ENCODE measurements around the gene NFATC2. TPM values are rescaled to one million over a fixed set of nuclear protein-coding genes. Genes with fewer than 3 reads are reported as not detected.

The NFATC2 gene
- total RNA-seq, 5 donors from 2014 or later (not counting 1 experiment from before 2014, with no cell fraction given), result 49.0 to 75.9 (median 67.0) TPM

DNA sequence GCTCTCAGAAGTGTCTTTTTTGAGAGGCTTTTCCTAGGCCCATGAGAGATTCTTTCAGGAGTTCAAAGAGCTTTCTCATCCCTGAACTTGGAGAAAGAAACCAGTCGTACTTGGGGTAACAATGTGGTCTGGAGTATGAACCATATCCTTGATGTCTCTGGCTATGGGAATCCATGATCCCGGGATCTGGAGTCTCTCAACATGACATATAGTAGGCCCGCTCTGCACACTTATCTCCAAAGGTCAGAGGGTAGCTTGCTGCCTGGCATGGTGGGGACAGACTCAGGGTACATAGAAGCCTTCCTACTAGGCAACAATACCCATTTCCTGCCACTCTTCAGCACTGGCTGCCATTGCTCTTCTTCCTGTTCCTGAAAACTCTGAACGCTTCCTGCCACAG lies 42.2 kb upstream of the NFATC2 start:
- no peak overlapping the region for H3K4me3 ChIP-seq (ENCODE audit: control insufficient read depth in 1 of 2, extremely low read depth in 1 of 2, low read length in 1 of 2)
- H3K27ac Mint-ChIP-seq, result no peak overlapping the region
- no peak overlapping the region for H3K27ac ChIP-seq (ENCODE audit: low read length)
- WGBS (ENCODE audit: insufficient coverage), result 82% methylated on average over 3 of the region's 4 CpGs
- no peak for ATAC-seq (replicated peaks in 1 of 4)
- H3K4me1 Mint-ChIP-seq, result peaks cover 6% of the 10 kb centered on the region in 3 donors
- no peak for DNase-seq
- H3K36me3 ChIP-seq (ENCODE audit: control insufficient read depth in 2 of 2, extremely low read depth in 1 of 2, insufficient read depth in 1 of 2, low read length in 1 of 2), result no peaks in the 10 kb centered on the region
- no peak overlapping the region for H3K4me3 Mint-ChIP-seq
- H3K27me3 Mint-ChIP-seq, result no peaks in the 10 kb centered on the region
- no peaks in the 10 kb centered on the region for H3K9me3 ChIP-seq
- CTCF ChIA-PET, result no interaction called here
- no peaks in the 10 kb centered on the region for H3K9me3 Mint-ChIP-seq
- POLR2A ChIA-PET, result no interaction called here
- H3K36me3 Mint-ChIP-seq, result no peaks in the 10 kb centered on the region
- no peaks in the 10 kb centered on the region for H3K27me3 ChIP-seq (replicated peaks in 1 of 2; ENCODE audit: control insufficient read depth in 2 of 2, extremely low read depth in 1 of 2, insufficient read depth in 2 of 2, low read length in 1 of 2)
- H3K4me1 ChIP-seq (ENCODE audit: control insufficient read depth in 1 of 2, extremely low read depth in 1 of 2, insufficient read depth in 2 of 2, low read length in 2 of 2), result peaks cover 0 to 5% of the 10 kb centered on the region in 2 experiments

DNA sequence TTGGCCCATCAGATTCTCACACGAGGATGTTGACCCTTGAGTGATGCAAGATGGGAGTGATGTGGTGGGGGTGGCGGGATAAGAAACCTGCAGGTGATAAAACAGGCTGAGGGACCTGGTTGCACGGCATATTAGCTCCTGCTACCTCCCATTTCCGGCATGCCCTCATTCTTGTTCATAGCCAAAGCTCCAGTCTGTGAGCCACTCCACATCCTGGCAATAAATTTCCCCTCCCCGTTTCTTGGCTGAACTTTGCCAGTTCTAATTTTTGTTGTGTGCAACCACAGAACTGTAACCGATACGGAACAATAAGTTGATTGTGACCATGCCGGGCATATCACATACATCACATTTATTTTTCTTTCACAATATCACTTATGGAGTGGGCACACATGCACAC lies 41.6 kb upstream of the NFATC2 start:
- ATAC-seq (replicated peaks in 1 of 4), result no peak
- Histone ChIP-seq H3K36me3 (ENCODE audit: control insufficient read depth in 2 of 2, extremely low read depth in 1 of 2, insufficient read depth in 1 of 2, low read length in 1 of 2) (no peaks in the 10 kb centered on the region), H3K4me1 (ENCODE audit: control insufficient read depth in 1 of 2, extremely low read depth in 1 of 2, insufficient read depth in 2 of 2, low read length in 2 of 2) (peaks cover 0 to 5% of the 10 kb centered on the region in 2 experiments), H3K4me3 (ENCODE audit: control insufficient read depth in 1 of 2, extremely low read depth in 1 of 2, low read length in 1 of 2) (no peak overlapping the region), H3K9me3 (no peaks in the 10 kb centered on the region), H3K27ac (ENCODE audit: low read length) (no peak overlapping the region), H3K27me3 (replicated peaks in 1 of 2; ENCODE audit: control insufficient read depth in 2 of 2, extremely low read depth in 1 of 2, insufficient read depth in 2 of 2, low read length in 1 of 2) (no peaks in the 10 kb centered on the region)
- Mint-ChIP-seq H3K4me3 (no peak overlapping the region), H3K36me3 (no peaks in the 10 kb centered on the region), H3K27me3 (no peaks in the 10 kb centered on the region), H3K9me3 (no peaks in the 10 kb centered on the region), H3K4me1 (peaks cover 6% of the 10 kb centered on the region in 3 donors), H3K27ac (no peak overlapping the region)
- CTCF ChIA-PET, result interaction anchor here in 1 of 2 donors (1.1 kb wide), 1 partner anchor 10 kb away, joined by 3 read pairs; no protein-coding TSS in a partner anchor
- 96% methylated on average over 6 of the region's 8 CpGs for whole genome bisulfite sequencing (ENCODE audit: insufficient coverage)
- no peak for DNase-seq
- POLR2A ChIA-PET, result no interaction called here

DNA sequence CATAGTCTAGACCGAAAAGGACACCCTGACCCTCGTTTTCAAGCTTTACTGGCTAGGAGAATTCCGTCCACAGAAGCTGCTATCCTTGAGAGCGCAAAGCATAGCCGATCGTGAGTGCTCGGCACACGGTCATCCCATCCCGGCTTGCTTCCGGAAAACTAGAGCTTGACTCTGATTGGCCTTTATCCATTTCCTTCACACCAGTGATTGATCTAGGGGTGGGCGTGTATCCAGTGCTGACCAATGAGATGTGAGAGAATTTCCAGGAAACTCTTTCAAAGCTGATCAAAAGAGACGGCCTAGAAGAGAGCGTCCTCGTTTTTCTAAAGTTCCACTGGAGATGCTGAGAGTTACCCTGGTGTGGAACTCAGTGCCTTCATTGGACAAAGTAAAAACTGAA lies 41.0 kb upstream of the NFATC2 start:
- WGBS (ENCODE audit: insufficient coverage), result 79% methylated on average over 6 of the region's 14 CpGs
- Mint-ChIP-seq H3K4me1 (peaks cover 6% of the 10 kb centered on the region in 3 donors), H3K27me3 (no peaks in the 10 kb centered on the region), H3K36me3 (no peaks in the 10 kb centered on the region), H3K27ac (no peak overlapping the region), H3K4me3 (no peak overlapping the region), H3K9me3 (no peaks in the 10 kb centered on the region)
- Histone ChIP-seq H3K4me3 (ENCODE audit: control insufficient read depth in 1 of 2, extremely low read depth in 1 of 2, low read length in 1 of 2) (no peak overlapping the region), H3K9me3 (no peaks in the 10 kb centered on the region), H3K4me1 (ENCODE audit: control insufficient read depth in 1 of 2, extremely low read depth in 1 of 2, insufficient read depth in 2 of 2, low read length in 2 of 2) (peaks cover 0 to 5% of the 10 kb centered on the region in 2 experiments), H3K27me3 (replicated peaks in 1 of 2; ENCODE audit: control insufficient read depth in 2 of 2, extremely low read depth in 1 of 2, insufficient read depth in 2 of 2, low read length in 1 of 2) (no peaks in the 10 kb centered on the region), H3K36me3 (ENCODE audit: control insufficient read depth in 2 of 2, extremely low read depth in 1 of 2, insufficient read depth in 1 of 2, low read length in 1 of 2) (no peaks in the 10 kb centered on the region), H3K27ac (ENCODE audit: low read length) (no peak overlapping the region)
- ATAC-seq (replicated peaks in 1 of 4), result no peak
- CTCF ChIA-PET, result interaction anchor here in 1 of 2 donors (0.7 to 1.1 kb wide), 2 partner anchors 11 to 214 kb away, joined by 3 to 4 read pairs; no protein-coding TSS in a partner anchor
- DNase-seq, result no peak
- POLR2A ChIA-PET, result no interaction called here

- Histone ChIP-seq H3K4me3 (ENCODE audit: control insufficient read depth in 1 of 2, extremely low read depth in 1 of 2, low read length in 1 of 2) (no peak overlapping the region), H3K27ac (ENCODE audit: low read length) (no peak overlapping the region), H3K4me1 (ENCODE audit: control insufficient read depth in 1 of 2, extremely low read depth in 1 of 2, insufficient read depth in 2 of 2, low read length in 2 of 2) (peaks cover 0 to 5% of the 10 kb centered on the region in 2 experiments), H3K9me3 (no peaks in the 10 kb centered on the region), H3K27me3 (replicated peaks in 1 of 2; ENCODE audit: control insufficient read depth in 2 of 2, extremely low read depth in 1 of 2, insufficient read depth in 2 of 2, low read length in 1 of 2) (no peaks in the 10 kb centered on the region), H3K36me3 (ENCODE audit: control insufficient read depth in 2 of 2, extremely low read depth in 1 of 2, insufficient read depth in 1 of 2, low read length in 1 of 2) (no peaks in the 10 kb centered on the region)
- ATAC-seq (replicated peaks in 1 of 4), result no peak
- POLR2A ChIA-PET, result no interaction called here
- WGBS (ENCODE audit: insufficient coverage), result 91% methylated on average over 4 of the region's 13 CpGs
- H3K9me3 Mint-ChIP-seq, result no peaks in the 10 kb centered on the region
- DNase-seq, result no peak
- H3K4me1 Mint-ChIP-seq, result peaks cover 6% of the 10 kb centered on the region in 3 donors
- no peaks in the 10 kb centered on the region for H3K36me3 Mint-ChIP-seq
- CTCF ChIA-PET, result interaction anchor here in 1 of 2 donors (0.7 to 1.1 kb wide), 2 partner anchors 12 to 214 kb away, joined by 3 to 4 read pairs; no protein-coding TSS in a partner anchor
- no peak overlapping the region for H3K27ac Mint-ChIP-seq
- no peaks in the 10 kb centered on the region for H3K27me3 Mint-ChIP-seq
- H3K4me3 Mint-ChIP-seq, result no peak overlapping the region
These were observed 40.6 kb upstream of the NFATC2 start for GRCh38 chr20:51583073-51583472.

DNA sequence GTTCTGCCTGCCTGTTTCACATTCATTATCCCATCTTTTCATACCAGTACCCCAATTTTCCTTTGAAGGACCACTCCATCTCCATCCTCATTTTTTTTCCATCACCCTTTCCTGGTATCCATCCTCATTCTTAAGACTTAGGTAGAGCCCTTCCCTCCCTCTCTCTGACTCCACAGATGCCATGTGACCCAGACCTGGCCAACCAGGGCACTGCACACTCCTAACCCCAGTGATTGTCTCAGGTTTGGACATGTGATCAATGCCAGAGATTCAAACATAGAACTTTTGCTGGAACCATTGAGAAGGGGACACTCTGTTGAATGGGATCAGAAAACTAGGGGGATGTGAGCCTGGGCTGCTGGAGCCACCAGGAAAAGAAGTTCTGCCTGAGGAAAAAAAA lies 39.1 kb upstream of the NFATC2 start:
- H3K27me3 ChIP-seq (replicated peaks in 1 of 2; ENCODE audit: control insufficient read depth in 2 of 2, extremely low read depth in 1 of 2, insufficient read depth in 2 of 2, low read length in 1 of 2), result no peaks in the 10 kb centered on the region
- Mint-ChIP-seq H3K4me3 (no peak overlapping the region), H3K4me1 (peaks cover 6% of the 10 kb centered on the region in 3 donors), H3K27me3 (no peaks in the 10 kb centered on the region), H3K36me3 (no peaks in the 10 kb centered on the region), H3K9me3 (no peaks in the 10 kb centered on the region), H3K27ac (no peak overlapping the region)
- H3K9me3 ChIP-seq, result no peaks in the 10 kb centered on the region
- ChIA-PET POLR2A (no interaction called here), CTCF (interaction anchor here in 1 of 2 donors (0.5 kb wide), 1 partner anchor 594 kb away, joined by 4 read pairs; no protein-coding TSS in a partner anchor)
- no peak overlapping the region for H3K4me3 ChIP-seq (ENCODE audit: control insufficient read depth in 1 of 2, extremely low read depth in 1 of 2, low read length in 1 of 2)
- no peaks in the 10 kb centered on the region for H3K36me3 ChIP-seq (ENCODE audit: control insufficient read depth in 2 of 2, extremely low read depth in 1 of 2, insufficient read depth in 1 of 2, low read length in 1 of 2)
- ATAC-seq (replicated peaks in 1 of 4) (no peak), DNase-seq (no peak)
- H3K27ac ChIP-seq (ENCODE audit: low read length), result no peak overlapping the region
- peaks cover 0 to 5% of the 10 kb centered on the region in 2 experiments for H3K4me1 ChIP-seq (ENCODE audit: control insufficient read depth in 1 of 2, extremely low read depth in 1 of 2, insufficient read depth in 2 of 2, low read length in 2 of 2)

DNA sequence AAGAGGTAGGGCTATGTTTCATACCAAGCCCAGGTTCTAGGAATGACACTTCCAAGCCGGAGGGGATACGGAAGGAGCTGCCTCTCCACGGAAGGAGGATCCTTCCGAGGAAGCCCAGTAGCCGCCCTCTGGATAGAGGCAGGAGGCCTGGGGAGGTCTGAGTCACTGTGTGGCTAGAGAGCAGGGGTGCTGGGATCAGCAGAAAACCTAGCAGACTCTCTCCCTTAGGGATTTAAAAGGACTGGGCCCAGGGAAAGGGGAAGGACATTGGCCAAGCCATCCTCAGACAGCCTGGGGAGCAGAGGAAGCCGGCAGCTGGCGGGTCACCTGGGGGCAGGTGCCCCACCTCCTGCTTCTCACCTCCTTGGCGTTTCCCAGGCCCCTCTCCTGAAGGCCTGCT lies 36.6 kb upstream of the NFATC2 start:
- Histone ChIP-seq H3K27me3 (replicated peaks in 1 of 2; ENCODE audit: control insufficient read depth in 2 of 2, extremely low read depth in 1 of 2, insufficient read depth in 2 of 2, low read length in 1 of 2) (no peaks in the 10 kb centered on the region), H3K4me3 (ENCODE audit: control insufficient read depth in 1 of 2, extremely low read depth in 1 of 2, low read length in 1 of 2) (no peak overlapping the region), H3K27ac (ENCODE audit: low read length) (no peak overlapping the region), H3K4me1 (ENCODE audit: control insufficient read depth in 1 of 2, extremely low read depth in 1 of 2, insufficient read depth in 2 of 2, low read length in 2 of 2) (no peaks in the 10 kb centered on the region), H3K9me3 (no peaks in the 10 kb centered on the region), H3K36me3 (ENCODE audit: control insufficient read depth in 2 of 2, extremely low read depth in 1 of 2, insufficient read depth in 1 of 2, low read length in 1 of 2) (no peaks in the 10 kb centered on the region)
- no peak overlapping the region for H3K4me3 Mint-ChIP-seq
- no peaks in the 10 kb centered on the region for H3K27me3 Mint-ChIP-seq
- H3K36me3 Mint-ChIP-seq, result no peaks in the 10 kb centered on the region
- H3K9me3 Mint-ChIP-seq, result no peaks in the 10 kb centered on the region
- 93% methylated on average over 2 of the region's 8 CpGs for WGBS (ENCODE audit: insufficient coverage)
- ATAC-seq (replicated peaks in 1 of 4), result no peak
- ChIA-PET POLR2A (no interaction called here), CTCF (no interaction called here)
- no peak overlapping the region for H3K27ac Mint-ChIP-seq
- no peak for DNase-seq
- H3K4me1 Mint-ChIP-seq, result no peaks in the 10 kb centered on the region

- H3K27me3 ChIP-seq (replicated peaks in 1 of 2; ENCODE audit: control insufficient read depth in 2 of 2, extremely low read depth in 1 of 2, insufficient read depth in 2 of 2, low read length in 1 of 2), result no peaks in the 10 kb centered on the region
- H3K4me3 ChIP-seq (ENCODE audit: control insufficient read depth in 1 of 2, extremely low read depth in 1 of 2, low read length in 1 of 2), result no peak overlapping the region
- CTCF ChIA-PET, result no interaction called here
- DNase-seq (no peak), ATAC-seq (replicated peaks in 1 of 4) (no peak)
- H3K4me1 ChIP-seq (ENCODE audit: control insufficient read depth in 1 of 2, extremely low read depth in 1 of 2, insufficient read depth in 2 of 2, low read length in 2 of 2), result no peaks in the 10 kb centered on the region
- H3K4me1 Mint-ChIP-seq, result no peaks in the 10 kb centered on the region
- WGBS (ENCODE audit: insufficient coverage), result no CpG with 5 or more reads among the region's 2 CpGs
- no peak overlapping the region for H3K27ac ChIP-seq (ENCODE audit: low read length)
- H3K27me3 Mint-ChIP-seq, result no peaks in the 10 kb centered on the region
- H3K4me3 Mint-ChIP-seq, result no peak overlapping the region
- H3K9me3 ChIP-seq, result no peaks in the 10 kb centered on the region
- no peaks in the 10 kb centered on the region for H3K36me3 Mint-ChIP-seq
- H3K9me3 Mint-ChIP-seq, result no peaks in the 10 kb centered on the region
- H3K27ac Mint-ChIP-seq, result no peak overlapping the region
- POLR2A ChIA-PET, result no interaction called here
- no peaks in the 10 kb centered on the region for H3K36me3 ChIP-seq (ENCODE audit: control insufficient read depth in 2 of 2, extremely low read depth in 1 of 2, insufficient read depth in 1 of 2, low read length in 1 of 2)
These were observed 35.6 kb upstream of the NFATC2 start for GRCh38 chr20:51578145-51578459.
